H9 (cell line): Measurements from ENCODE around the gene SENP8. TPM values are rescaled to one million over a fixed set of nuclear protein-coding genes. Genes with fewer than 3 reads are reported as not detected.

ENCODE experiments used
- DNase-seq: peaks from one replicate; pipeline ENCODE4 v3.0.0-alpha.2; 2017
- H2AFZ ChIP-seq: one replicate; pipeline ENCODE4 v1.6.1; 2013; ENCODE audit warnings: mild to moderate bottlenecking, low read length, control low read depth, moderate library complexity
- H2AK5ac ChIP-seq: 2 replicates; pipeline ENCODE4 v1.6.1; 2013; ENCODE audit warnings: low read length, control low read depth, mixed read lengths; ENCODE audit not compliant: insufficient read length
- H2BK120ac ChIP-seq: one replicate; pipeline ENCODE4 v1.6.1; 2013; ENCODE audit warnings: low read depth, mild to moderate bottlenecking, low read length, control low read depth, inconsistent platforms; ENCODE audit not compliant: poor library complexity, severe bottlenecking
- H2BK12ac ChIP-seq: 2 replicates; pipeline ENCODE4 v1.6.1; 2013; ENCODE audit warnings: low read length, control low read depth, mixed read lengths, low read depth; ENCODE audit not compliant: insufficient read length
- H2BK15ac ChIP-seq: 2 replicates; pipeline ENCODE4 v1.6.1; 2013; ENCODE audit warnings: low read depth, low read length, control low read depth
- H2BK20ac ChIP-seq: one replicate; pipeline ENCODE4 v1.6.1; 2013; ENCODE audit warnings: low read depth, mild to moderate bottlenecking, low read length, control low read depth, inconsistent platforms; ENCODE audit not compliant: poor library complexity, severe bottlenecking
- H2BK5ac ChIP-seq: 2 replicates; pipeline ENCODE4 v1.6.1; 2013; ENCODE audit warnings: low read length, control low read depth, mixed read lengths; ENCODE audit not compliant: insufficient read length
- H3K14ac ChIP-seq: 2 replicates; pipeline ENCODE4 v1.6.1; 2013; ENCODE audit warnings: low read length, control low read depth; ENCODE audit not compliant: insufficient read depth
- H3K18ac ChIP-seq: 2 replicates; pipeline ENCODE4 v1.6.1; 2013; ENCODE audit warnings: low read depth, mild to moderate bottlenecking, mixed read lengths, low read length, control low read depth; ENCODE audit not compliant: insufficient read length
- H3K23ac ChIP-seq: 2 replicates; pipeline ENCODE4 v1.6.1; 2013; ENCODE audit warnings: low read length, control low read depth, mixed read lengths, low read depth; ENCODE audit not compliant: insufficient read length
- H3K23me2 ChIP-seq: 2 replicates; pipeline ENCODE4 v1.6.1; 2013; ENCODE audit warnings: low read depth, mild to moderate bottlenecking, mixed read lengths, low read length, control low read depth; ENCODE audit not compliant: insufficient read length, poor library complexity, severe bottlenecking
- H3K27ac ChIP-seq: 2 replicates; pipeline ENCODE4 v1.5.1; 2013; ENCODE audit warnings: low read length, control low read depth, mixed read lengths, low read depth; ENCODE audit not compliant: insufficient read length
- H3K27me3 ChIP-seq: 2 replicates; pipeline ENCODE4 v1.6.1; 2013; ENCODE audit warnings: low read length, control low read depth, inconsistent platforms; ENCODE audit not compliant: insufficient read depth
- H3K4ac ChIP-seq: 2 replicates; pipeline ENCODE4 v1.6.1; 2013; ENCODE audit warnings: low read depth, mild to moderate bottlenecking, control low read depth, inconsistent platforms, low read length, moderate library complexity
- H3K4me1 ChIP-seq: 2 replicates; pipeline ENCODE4 v1.6.1; 2013; ENCODE audit warnings: low read length, control low read depth, inconsistent platforms; ENCODE audit not compliant: insufficient read depth
- H3K4me2 ChIP-seq: 2 replicates; pipeline ENCODE4 v1.6.1; 2013; ENCODE audit warnings: low read length, control low read depth, mixed read lengths; ENCODE audit not compliant: insufficient read length, insufficient read depth
- H3K56ac ChIP-seq: 2 replicates; pipeline ENCODE4 v1.6.1; 2013; ENCODE audit warnings: low read depth, mild to moderate bottlenecking, mixed read lengths, low read length, control low read depth; ENCODE audit not compliant: insufficient read length
- H3K79me1 ChIP-seq: 2 replicates; pipeline ENCODE4 v1.6.1; 2013; ENCODE audit warnings: low read depth, mild to moderate bottlenecking, moderate library complexity, low read length, control low read depth, inconsistent platforms; ENCODE audit not compliant: insufficient read depth, poor library complexity, severe bottlenecking
- H3K79me2 ChIP-seq: 2 replicates; pipeline ENCODE4 v1.6.1; 2013; ENCODE audit warnings: low read length, control low read depth, inconsistent platforms; ENCODE audit not compliant: insufficient read depth
- H3K9ac ChIP-seq: 2 replicates; pipeline ENCODE4 v1.6.1; 2013; ENCODE audit warnings: low read length, control low read depth, mixed read lengths; ENCODE audit not compliant: insufficient read length; ENCODE audit errors: extremely low read depth
- H3K9me3 ChIP-seq: one replicate; pipeline ENCODE4 v1.6.1; 2013; ENCODE audit warnings: low read depth, low read length, inconsistent platforms; ENCODE audit not compliant: control insufficient read depth
- H3T11ph ChIP-seq: one replicate; pipeline ENCODE4 v1.6.1; 2013; ENCODE audit warnings: mild to moderate bottlenecking, low read length, control low read depth, inconsistent platforms
- H4K20me1 ChIP-seq: one replicate; pipeline ENCODE4 v1.6.1; 2013; ENCODE audit not compliant: control insufficient read depth, insufficient read length, insufficient read depth
- H4K5ac ChIP-seq: 2 replicates; pipeline ENCODE4 v1.6.1; 2013; ENCODE audit warnings: low read depth, mild to moderate bottlenecking, mixed read lengths, low read length, control low read depth; ENCODE audit not compliant: insufficient read length
- H4K8ac ChIP-seq: replicated peaks from 2 replicates; pipeline ENCODE4 v1.6.1; 2013; ENCODE audit warnings: low read length, control low read depth, mixed read lengths, low read depth; ENCODE audit not compliant: insufficient read length
- H4K91ac ChIP-seq: 2 replicates; pipeline ENCODE4 v1.6.1; 2013; ENCODE audit warnings: low read depth, mild to moderate bottlenecking, moderate library complexity, mixed read lengths, low read length, control low read depth; ENCODE audit not compliant: insufficient read length
- H3K27ac Mint-ChIP-seq, 3 experiments: 2 replicates in 2 of 3; 3 replicates in 1 of 3; pipeline ENCODE4 v1.8.0; 2020 to 2021; ENCODE audit warnings: mixed read lengths in 3 of 3, mild to moderate bottlenecking in 1 of 3, moderate library complexity in 1 of 3
- H3K27me3 Mint-ChIP-seq: 2 replicates; pipeline ENCODE4 v1.8.0; 2021; ENCODE audit warnings: low read depth, mild to moderate bottlenecking, moderate library complexity, mixed read lengths
- H3K36me3 Mint-ChIP-seq, 3 experiments: 2 replicates in 2 of 3; 3 replicates in 1 of 3; pipeline ENCODE4 v1.8.0; 2020 to 2021; ENCODE audit warnings: low read depth in 3 of 3, mixed read lengths in 3 of 3; ENCODE audit not compliant: insufficient read depth in 1 of 3
- H3K4me1 Mint-ChIP-seq, 2 experiments: 2 replicates each; pipeline ENCODE4 v1.8.0; 2020; ENCODE audit warnings: mixed read lengths in 2 of 2
- H3K4me3 Mint-ChIP-seq, 2 experiments: 2 replicates in 1 of 2; 3 replicates in 1 of 2; pipeline ENCODE4 v1.8.0; 2020 to 2021; ENCODE audit warnings: mild to moderate bottlenecking in 2 of 2, mixed read lengths in 2 of 2, moderate library complexity in 1 of 2
- H3K9me3 Mint-ChIP-seq, 2 experiments: 2 replicates in 1 of 2; 3 replicates in 1 of 2; pipeline ENCODE4 v1.8.0; 2020; ENCODE audit warnings: mild to moderate bottlenecking in 2 of 2, mixed read lengths in 2 of 2, moderate library complexity in 1 of 2
- WGBS: extraction: QIAGEN DNeasy Blood & Tissue Kit; methylation state at CpG from one replicate; pipeline ENCODE4 v1.1.7; 2013; ENCODE audit warnings: missing lambda C conversion rate, low lambda C conversion rate, mixed read lengths; ENCODE audit not compliant: insufficient read length; ENCODE audit errors: extremely low coverage; 5-methylcytosine and 5-hydroxymethylcytosine counted together
- total RNA-seq: library from RNA; stranded (reverse); gene quantifications from 2 replicates; pipeline ENCODE4 v1.2.1, GENCODE V29; 2021
- TF ChIP-seq, protein P1 (sequence below): fragments of 200-600 bp; sonication (generic); conservative IDR thresholded peaks from 3 replicates; pipeline ENCODE4 v1.8.0; 2021; ENCODE audit warnings: antibody characterized with exemption, mild to moderate bottlenecking

The SENP8 gene
- total RNA-seq, 1 experiment from 2014 or later = 4.8 TPM

DNA sequence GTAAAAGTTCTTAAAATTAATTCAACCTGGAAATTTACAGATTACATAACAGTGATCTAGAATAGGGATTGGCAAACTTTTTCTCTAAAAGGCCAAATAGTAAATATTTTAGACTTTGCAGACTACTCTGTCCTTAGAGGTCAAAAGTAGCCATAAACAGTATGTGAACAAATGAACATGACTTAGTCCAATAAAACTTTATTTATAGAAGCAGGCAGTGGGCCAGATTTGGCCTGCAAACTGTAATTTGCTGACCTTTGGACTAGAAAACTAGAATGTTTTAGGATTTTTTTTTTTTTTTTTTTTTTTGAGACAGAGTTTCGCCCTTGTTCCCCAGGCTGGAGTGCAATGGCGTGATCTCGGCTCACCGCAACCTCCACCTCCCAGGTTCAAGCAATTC lies 12.1 kb downstream of the SENP8 start:
- no peak overlapping the region for H3K18ac ChIP-seq
- H3K23ac ChIP-seq = no peak overlapping the region
- H3K79me2 ChIP-seq = no peaks in the 10 kb centered on the region
- H3K4me1 ChIP-seq = no peaks in the 10 kb centered on the region
- Mint-ChIP-seq H3K36me3 (no peaks in the 10 kb centered on the region), H3K4me3 (no peak overlapping the region), H3K27ac (no peak overlapping the region), H3K27me3 (no peaks in the 10 kb centered on the region), H3K9me3 (no peaks in the 10 kb centered on the region), H3K4me1 (no peaks in the 10 kb centered on the region)
- no peak overlapping the region for H2BK20ac ChIP-seq
- H4K91ac ChIP-seq = no peak overlapping the region
- H3K9ac ChIP-seq = no peak overlapping the region
- H2AFZ ChIP-seq = no peak overlapping the region
- H3T11ph ChIP-seq = no peak overlapping the region
- H3K14ac ChIP-seq = no peak overlapping the region
- no peak overlapping the region for H2BK15ac ChIP-seq
- H4K8ac ChIP-seq = no peak overlapping the region
- H2AK5ac ChIP-seq = no peak overlapping the region
- H3K27ac ChIP-seq = no peak overlapping the region
- H2BK12ac ChIP-seq = no peak overlapping the region
- H4K20me1 ChIP-seq = no peaks in the 10 kb centered on the region
- H4K5ac ChIP-seq = no peak overlapping the region
- no peak overlapping the region for H3K4me2 ChIP-seq
- no peak overlapping the region for H2BK5ac ChIP-seq
- no peaks in the 10 kb centered on the region for H3K27me3 ChIP-seq
- no peak for DNase-seq
- no peak overlapping the region for H3K4ac ChIP-seq
- H3K23me2 ChIP-seq = no peaks in the 10 kb centered on the region
- TF ChIP-seq, protein P1, sequence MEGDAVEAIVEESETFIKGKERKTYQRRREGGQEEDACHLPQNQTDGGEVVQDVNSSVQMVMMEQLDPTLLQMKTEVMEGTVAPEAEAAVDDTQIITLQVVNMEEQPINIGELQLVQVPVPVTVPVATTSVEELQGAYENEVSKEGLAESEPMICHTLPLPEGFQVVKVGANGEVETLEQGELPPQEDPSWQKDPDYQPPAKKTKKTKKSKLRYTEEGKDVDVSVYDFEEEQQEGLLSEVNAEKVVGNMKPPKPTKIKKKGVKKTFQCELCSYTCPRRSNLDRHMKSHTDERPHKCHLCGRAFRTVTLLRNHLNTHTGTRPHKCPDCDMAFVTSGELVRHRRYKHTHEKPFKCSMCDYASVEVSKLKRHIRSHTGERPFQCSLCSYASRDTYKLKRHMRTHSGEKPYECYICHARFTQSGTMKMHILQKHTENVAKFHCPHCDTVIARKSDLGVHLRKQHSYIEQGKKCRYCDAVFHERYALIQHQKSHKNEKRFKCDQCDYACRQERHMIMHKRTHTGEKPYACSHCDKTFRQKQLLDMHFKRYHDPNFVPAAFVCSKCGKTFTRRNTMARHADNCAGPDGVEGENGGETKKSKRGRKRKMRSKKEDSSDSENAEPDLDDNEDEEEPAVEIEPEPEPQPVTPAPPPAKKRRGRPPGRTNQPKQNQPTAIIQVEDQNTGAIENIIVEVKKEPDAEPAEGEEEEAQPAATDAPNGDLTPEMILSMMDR = no peak
- H2BK120ac ChIP-seq = no peak overlapping the region
- H3K79me1 ChIP-seq = no peaks in the 10 kb centered on the region
- no peaks in the 10 kb centered on the region for H3K9me3 ChIP-seq
- no CpG with 5 or more reads among the region's 4 CpGs for WGBS
- no peak overlapping the region for H3K56ac ChIP-seq
